CD14-positive monocyte (primary cell): ENCODE results near the gene XRCC4. TPM values are rescaled to one million over a fixed set of nuclear protein-coding genes. Genes with fewer than 3 reads are reported as not detected.

Source experiments
- DNase-seq, 3 donors: peaks; one replicate each; pipeline ENCODE4 v3.0.0-alpha.2; 2011 to 2022
- H2AFZ ChIP-seq: 2 replicates; pipeline ENCODE4 v1.6.0; 2012; ENCODE audit warnings: mild to moderate bottlenecking, low read depth, low read length, inconsistent platforms; ENCODE audit not compliant: insufficient read depth, poor library complexity, severe bottlenecking
- H3K27ac ChIP-seq, 2 donors: 1 replicate in 1 of 2; 2 replicates in 1 of 2; pipeline ENCODE4 v1.5.1; 2012 to 2013; ENCODE audit warnings: low read length in 2 of 2, control low read depth in 1 of 2, inconsistent platforms in 1 of 2, low read depth in 1 of 2, mild to moderate bottlenecking in 1 of 2
- H3K27me3 ChIP-seq, 2 donors: one replicate each; pipeline versions ENCODE4 v1.6.0 to v1.6.1; 2011 to 2013; ENCODE audit warnings: low read length in 2 of 2; ENCODE audit not compliant: control insufficient read depth in 2 of 2, insufficient read depth in 2 of 2
- H3K36me3 ChIP-seq, 2 donors: replicated peaks in 1 of 2; 1 replicate in 1 of 2; 2 replicates in 1 of 2; pipeline versions ENCODE4 v1.5.1 to v1.6.1; 2012 to 2013; ENCODE audit warnings: low read length in 2 of 2, control low read depth in 1 of 2, inconsistent platforms in 1 of 2, mild to moderate bottlenecking in 1 of 2; ENCODE audit not compliant: insufficient read depth in 2 of 2, control insufficient read depth in 1 of 2
- H3K4me1 ChIP-seq, 2 donors: 1 replicate in 1 of 2; 2 replicates in 1 of 2; pipeline versions ENCODE4 v1.5.1 to v1.6.1; 2012 to 2013; ENCODE audit warnings: low read length in 2 of 2, control low read depth in 1 of 2, inconsistent platforms in 1 of 2, mild to moderate bottlenecking in 1 of 2, moderate library complexity in 1 of 2; ENCODE audit not compliant: insufficient read depth in 2 of 2, control insufficient read depth in 1 of 2
- H3K4me2 ChIP-seq: replicated peaks from 2 replicates; pipeline ENCODE3; 2012; ENCODE audit warnings: low read length, moderate library complexity, mild to moderate bottlenecking; ENCODE audit not compliant: poor library complexity, severe bottlenecking; ENCODE audit errors: extremely low read depth
- H3K4me3 ChIP-seq, 3 experiments: fragments of 200-600 bp in 1 of 3; sonication (generic) in 1 of 3; replicated peaks in 1 of 3; 1 replicate in 2 of 3; 2 replicates in 1 of 3; pipeline ENCODE4 v1.5.1; 2011 to 2013; ENCODE audit warnings: low read length in 3 of 3, mild to moderate bottlenecking in 3 of 3, control low read depth in 2 of 3, low read depth in 2 of 3, inconsistent platforms in 1 of 3, moderate library complexity in 1 of 3
- H3K79me2 ChIP-seq: 2 replicates; pipeline ENCODE4 v1.6.0; 2012; ENCODE audit warnings: mild to moderate bottlenecking, control low read depth, inconsistent platforms, low read length, moderate library complexity; ENCODE audit not compliant: insufficient read depth
- H3K9ac ChIP-seq: 2 replicates; pipeline ENCODE4 v1.6.0; 2017; ENCODE audit warnings: low read length, mild to moderate bottlenecking; ENCODE audit not compliant: insufficient read depth, poor library complexity, severe bottlenecking
- H3K9me3 ChIP-seq, 2 donors: replicated peaks in 1 of 2; 1 replicate in 1 of 2; 2 replicates in 1 of 2; pipeline versions ENCODE4 v1.5.1 to v1.6.1; 2012 to 2013; ENCODE audit warnings: low read length in 2 of 2, control low read depth in 1 of 2; ENCODE audit not compliant: control insufficient read depth in 1 of 2, insufficient read depth in 1 of 2
- H4K20me1 ChIP-seq: 2 replicates; pipeline ENCODE4 v1.6.0; 2012; ENCODE audit warnings: mild to moderate bottlenecking, low read length, control low read depth, moderate library complexity; ENCODE audit not compliant: insufficient read depth
- H3K27ac Mint-ChIP-seq, 7 donors: one replicate each; pipeline ENCODE4 v1.8.0; 2020; ENCODE audit warnings: mild to moderate bottlenecking in 7 of 7, mixed read lengths in 7 of 7, moderate library complexity in 6 of 7, inconsistent platforms in 2 of 7
- H3K27me3 Mint-ChIP-seq, 3 donors: one replicate each; pipeline ENCODE4 v1.8.0; 2021 to 2022; ENCODE audit warnings: low read depth in 3 of 3, mild to moderate bottlenecking in 3 of 3, mixed read lengths in 3 of 3, moderate library complexity in 3 of 3, inconsistent platforms in 1 of 3
- H3K36me3 Mint-ChIP-seq, 2 donors: one replicate each; pipeline ENCODE4 v1.8.0; 2020; ENCODE audit warnings: mixed read lengths in 2 of 2, inconsistent platforms in 1 of 2, mild to moderate bottlenecking in 1 of 2
- H3K4me1 Mint-ChIP-seq: one replicate; pipeline ENCODE4 v1.8.0; 2020; ENCODE audit warnings: mild to moderate bottlenecking, mixed read lengths
- H3K4me3 Mint-ChIP-seq, 2 donors: one replicate each; pipeline ENCODE4 v1.8.0; 2020; ENCODE audit warnings: mild to moderate bottlenecking in 2 of 2, mixed read lengths in 2 of 2, moderate library complexity in 1 of 2
- H3K9me3 Mint-ChIP-seq, 7 donors: one replicate each; pipeline ENCODE4 v1.8.0; 2020 to 2022; ENCODE audit warnings: mixed read lengths in 7 of 7, mild to moderate bottlenecking in 6 of 7, moderate library complexity in 6 of 7, inconsistent platforms in 2 of 7
- WGBS: methylation state at CpG from one replicate; pipeline ENCODE4 v1.1.5; 2013; ENCODE audit warnings: missing lambda C conversion rate; ENCODE audit not compliant: insufficient coverage; 5-methylcytosine and 5-hydroxymethylcytosine counted together
- intact Hi-C, 2 donors: fragments of 100-400 bp; cut with micrococcal nuclease; formaldehyde crosslinking; loops; one replicate each; pipeline versions ENCODE4 v1.15.0 to v1.15.1; 2023
- polyA plus RNA-seq, 3 donors: library from polyadenylated mRNA; depleted of rRNA in 1 of 3; unstranded in 2 of 3; stranded (reverse) in 1 of 3; fragments of 300-500 nt in 2 of 3; fragments of >200 nt in 1 of 3; fragmentation: Illumina TruSeq in 2 of 3; gene quantifications; 1 replicate in 2 of 3; 2 replicates in 1 of 3; pipeline ENCODE4 v1.2.3, GENCODE V29; 2012 to 2021
- TF ChIP-seq, protein P1 (sequence below): fragments of 200-600 bp; IDR thresholded peaks from one replicate; pipeline ENCODE4 v1.8.0; 2022; ENCODE audit warnings: antibody characterized with exemption, mild to moderate bottlenecking

XRCC4 gene
- polyA plus RNA-seq, 3 donors, result 4.0 to 21.8 (median 16.3) TPM

DNA sequence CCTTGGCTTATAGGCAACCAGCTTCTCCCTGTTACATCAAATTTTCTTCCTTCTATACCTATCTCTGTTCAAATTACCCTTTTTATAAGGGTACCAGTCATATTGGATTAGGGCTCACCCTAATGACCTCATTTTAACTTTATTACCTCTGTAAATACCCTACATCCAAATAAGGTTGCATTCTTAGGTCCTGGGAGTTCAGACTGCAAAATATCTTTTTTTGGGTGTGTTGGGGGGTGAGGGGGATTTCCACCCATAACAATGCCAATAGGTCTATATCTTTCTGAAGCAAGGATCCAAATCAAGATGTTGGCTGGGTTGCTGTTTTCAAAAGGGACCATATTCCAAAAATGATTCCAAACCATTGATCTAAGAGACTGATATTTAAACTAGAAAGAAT, 141.7 kb downstream of the XRCC4 start:
- intact Hi-C loops, result no loop called here
- H4K20me1 ChIP-seq, result no peaks in the 10 kb centered on the region
- DNase-seq, result no peak
- TF ChIP-seq, protein P1, sequence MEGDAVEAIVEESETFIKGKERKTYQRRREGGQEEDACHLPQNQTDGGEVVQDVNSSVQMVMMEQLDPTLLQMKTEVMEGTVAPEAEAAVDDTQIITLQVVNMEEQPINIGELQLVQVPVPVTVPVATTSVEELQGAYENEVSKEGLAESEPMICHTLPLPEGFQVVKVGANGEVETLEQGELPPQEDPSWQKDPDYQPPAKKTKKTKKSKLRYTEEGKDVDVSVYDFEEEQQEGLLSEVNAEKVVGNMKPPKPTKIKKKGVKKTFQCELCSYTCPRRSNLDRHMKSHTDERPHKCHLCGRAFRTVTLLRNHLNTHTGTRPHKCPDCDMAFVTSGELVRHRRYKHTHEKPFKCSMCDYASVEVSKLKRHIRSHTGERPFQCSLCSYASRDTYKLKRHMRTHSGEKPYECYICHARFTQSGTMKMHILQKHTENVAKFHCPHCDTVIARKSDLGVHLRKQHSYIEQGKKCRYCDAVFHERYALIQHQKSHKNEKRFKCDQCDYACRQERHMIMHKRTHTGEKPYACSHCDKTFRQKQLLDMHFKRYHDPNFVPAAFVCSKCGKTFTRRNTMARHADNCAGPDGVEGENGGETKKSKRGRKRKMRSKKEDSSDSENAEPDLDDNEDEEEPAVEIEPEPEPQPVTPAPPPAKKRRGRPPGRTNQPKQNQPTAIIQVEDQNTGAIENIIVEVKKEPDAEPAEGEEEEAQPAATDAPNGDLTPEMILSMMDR, result no peak
- H3K9ac ChIP-seq, result no peak overlapping the region
- H2AFZ ChIP-seq, result no peak overlapping the region
- Mint-ChIP-seq H3K36me3 (peaks cover 6 to 15% of the 10 kb centered on the region in 2 donors), H3K4me1 (peaks cover 4% of the 10 kb centered on the region), H3K27me3 (no peaks in the 10 kb centered on the region), H3K9me3 (peaks cover 0 to 4% (median 1%) of the 10 kb centered on the region in 7 donors), H3K27ac (no peak overlapping the region), H3K4me3 (no peak overlapping the region)
- no peaks in the 10 kb centered on the region for H3K36me3 ChIP-seq
- no peaks in the 10 kb centered on the region for H3K79me2 ChIP-seq
- H3K9me3 ChIP-seq, result no peaks in the 10 kb centered on the region
- no peaks in the 10 kb centered on the region for H3K27me3 ChIP-seq
- no peak overlapping the region for H3K4me2 ChIP-seq
- H3K27ac ChIP-seq, result no peak overlapping the region
- no peak overlapping the region for H3K4me3 ChIP-seq
- H3K4me1 ChIP-seq, result no peaks in the 10 kb centered on the region

DNA sequence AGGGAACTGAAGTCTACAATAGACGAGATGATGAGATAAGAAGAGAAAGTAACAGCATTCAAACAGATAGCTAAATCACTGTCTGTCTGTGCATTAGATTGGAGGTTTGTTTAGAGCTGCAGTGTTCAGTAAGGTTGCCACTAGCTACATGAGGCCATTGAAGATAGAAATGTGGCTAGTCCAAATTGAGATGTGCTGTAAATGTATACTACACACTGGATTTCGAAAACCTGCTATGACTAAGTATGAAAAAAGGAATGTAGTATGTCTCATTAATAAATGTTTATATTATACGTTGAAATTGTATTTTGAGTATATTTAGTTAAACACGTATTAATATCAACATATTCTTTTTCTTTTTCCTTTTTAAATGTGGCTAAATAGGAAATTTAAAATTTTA, 142.1 kb downstream of the XRCC4 start:
- TF ChIP-seq, protein P1, result no peak
- Histone ChIP-seq H3K9me3 (no peaks in the 10 kb centered on the region), H4K20me1 (no peaks in the 10 kb centered on the region), H3K27me3 (no peaks in the 10 kb centered on the region), H3K27ac (no peak overlapping the region), H2AFZ (no peak overlapping the region), H3K9ac (no peak overlapping the region), H3K4me1 (no peaks in the 10 kb centered on the region), H3K36me3 (no peaks in the 10 kb centered on the region), H3K4me2 (no peak overlapping the region), H3K79me2 (no peaks in the 10 kb centered on the region), H3K4me3 (no peak overlapping the region)
- intact Hi-C loops, result no loop called here
- Mint-ChIP-seq H3K36me3 (peaks cover 5 to 12% of the 10 kb centered on the region in 2 donors), H3K4me1 (peaks cover 4% of the 10 kb centered on the region), H3K9me3 (peaks cover 0 to 5% (median 1%) of the 10 kb centered on the region in 7 donors), H3K4me3 (no peak overlapping the region), H3K27me3 (no peaks in the 10 kb centered on the region), H3K27ac (no peak overlapping the region)
- no peak for DNase-seq
- no CpG with 5 or more reads among the region's 4 CpGs for WGBS
